Activated naive CD8-positive, alpha-beta T cell treated with anti-CD3 and anti-CD28 coated beads, Interleukin-2, amount 10 ng/mL, durations not matched to agents 7 days and 5 days (primary cell): ENCODE data around the gene SLC22A14. TPM values are rescaled to one million over a fixed set of nuclear protein-coding genes. Genes with fewer than 3 reads are reported as not detected.
A peak's percentile ranks its signal among the peaks of the same experiment; 100 is the strongest.

Source experiments
- ATAC-seq: fragments of 150-1000 bp; cut with Tn5 transposase; one replicate; pipeline ENCODE4 v1.10.0; 2021; ENCODE audit warnings: low read depth, moderate library complexity
- POLR2A ChIA-PET: fragments of 350-600 bp; sonication (Branson Sonifier 250); formaldehyde crosslinking; loops from one replicate; lab custom pipeline; 2021; ENCODE audit warnings: antibody characterized with exemption; lab: Charles Lee
- DNase-seq: peaks from one replicate; pipeline ENCODE4 v3.0.0; 2021
- H3K27ac Mint-ChIP-seq: one replicate; pipeline ENCODE4 v1.8.0; 2022; ENCODE audit warnings: mild to moderate bottlenecking, mixed read lengths
- H3K27me3 Mint-ChIP-seq: one replicate; pipeline ENCODE4 v1.8.0; 2022; ENCODE audit warnings: mild to moderate bottlenecking, moderate library complexity, mixed read lengths
- H3K36me3 Mint-ChIP-seq: one replicate; pipeline ENCODE4 v1.8.0; 2021; ENCODE audit warnings: mild to moderate bottlenecking, mixed read lengths
- H3K4me1 Mint-ChIP-seq: one replicate; pipeline ENCODE4 v1.8.0; 2021; ENCODE audit warnings: mixed read lengths
- H3K4me3 Mint-ChIP-seq: one replicate; pipeline ENCODE4 v1.8.0; 2022; ENCODE audit warnings: mild to moderate bottlenecking, moderate library complexity, mixed read lengths
- H3K9me3 Mint-ChIP-seq: one replicate; pipeline ENCODE4 v1.8.0; 2021; ENCODE audit warnings: mixed read lengths
- total RNA-seq, 2 experiments: library from RNA; stranded (reverse); gene quantifications; one replicate each; pipeline ENCODE4 v1.2.3, GENCODE V29; 2021

The SLC22A14 gene
- total RNA-seq, 2 experiments from 2014 or later, result 0.17 to 0.22 TPM

DNA sequence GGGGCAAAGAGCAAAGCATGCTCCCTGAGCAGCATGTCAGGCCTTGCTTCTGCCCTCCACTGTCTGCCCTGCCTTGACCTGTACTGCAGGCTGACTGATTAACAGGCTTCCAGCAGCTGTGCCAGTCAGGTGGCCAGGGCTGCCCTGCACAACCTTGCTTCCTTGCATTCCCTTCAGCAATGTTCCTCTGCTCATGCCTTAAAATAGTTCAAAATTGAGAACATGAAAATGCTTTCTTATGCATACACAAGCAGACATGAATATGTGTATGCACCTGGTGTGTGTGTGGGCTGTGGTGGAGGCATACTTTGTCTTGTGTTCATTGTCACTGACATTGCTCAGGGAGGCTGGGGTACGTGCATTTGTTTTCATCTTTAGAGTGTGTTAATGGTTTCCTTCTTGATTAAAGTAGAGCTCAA is 17.7 kb upstream of the SLC22A14 start:
- Mint-ChIP-seq H3K9me3 (no peaks in the 10 kb centered on the region), H3K36me3 (peaks cover 13% of the 10 kb centered on the region), H3K4me3 (no peak overlapping the region), H3K27ac (no peak overlapping the region), H3K27me3 (no peaks in the 10 kb centered on the region), H3K4me1 (peaks cover 30% of the 10 kb centered on the region)
- POLR2A ChIA-PET, result no interaction called here
- DNase-seq (no peak), ATAC-seq (no peak)

- POLR2A ChIA-PET, result no interaction called here
- ATAC-seq (no peak), DNase-seq (no peak)
- Mint-ChIP-seq H3K4me1 (peaks cover 26% of the 10 kb centered on the region), H3K4me3 (no peak overlapping the region), H3K36me3 (peaks cover 13% of the 10 kb centered on the region), H3K27ac (no peak overlapping the region), H3K27me3 (no peaks in the 10 kb centered on the region), H3K9me3 (no peaks in the 10 kb centered on the region)
Measured at GRCh38 chr3:38264779-38265178, 17.3 kb upstream of the SLC22A14 start.

DNA sequence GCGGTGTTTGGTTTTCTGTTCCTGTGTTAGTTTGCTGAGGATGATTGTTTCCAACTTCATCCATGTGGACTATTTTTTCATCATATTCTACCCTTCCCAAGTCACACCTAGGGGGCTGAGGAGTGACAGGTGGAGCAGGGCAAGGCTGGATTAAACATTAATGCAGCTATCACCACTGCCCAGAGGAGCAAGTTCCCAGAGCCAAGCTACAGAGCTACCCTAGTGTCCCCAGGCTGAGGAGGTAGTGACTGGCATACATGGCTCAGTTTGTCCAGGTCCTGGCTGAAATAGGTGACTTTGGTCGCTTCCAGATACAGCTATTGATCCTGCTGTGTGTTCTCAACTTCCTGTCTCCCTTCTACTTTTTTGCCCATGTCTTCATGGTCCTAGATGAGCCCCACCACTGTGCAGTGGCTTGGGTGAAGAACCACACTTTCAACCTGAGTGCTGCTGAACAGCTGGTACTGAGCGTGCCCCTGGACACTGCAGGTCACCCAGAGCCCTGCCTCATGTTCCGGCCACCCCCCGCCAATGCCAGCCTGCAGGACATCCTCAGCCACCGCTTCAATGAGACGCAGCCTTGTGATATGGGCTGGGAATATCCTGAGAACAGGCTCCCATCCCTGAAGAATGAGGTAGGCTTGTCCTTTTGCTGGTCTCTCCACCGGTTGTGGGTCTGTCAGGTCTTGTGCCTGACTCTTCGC is 16.3 kb upstream of the SLC22A14 start, which contains the start of gene SLC22A13:
Gene SLC22A13, plus strand, starts transcription at position 209 of the 704 bp plus-strand sequence. Its CDS starts 49 bp downstream, at position 258.
- Mint-ChIP-seq H3K4me1 (peaks cover 18% of the 10 kb centered on the region), H3K9me3 (no peaks in the 10 kb centered on the region), H3K27me3 (no peaks in the 10 kb centered on the region), H3K36me3 (peaks cover 9% of the 10 kb centered on the region), H3K27ac (no peak within 1 kb of the TSS), H3K4me3 (no peak within 1 kb of the TSS)
- DNase-seq (no peak), ATAC-seq (no peak)
- POLR2A ChIA-PET, result no interaction called here

- ATAC-seq, result no peak
- no peak overlapping the region for H3K27ac Mint-ChIP-seq
- DNase-seq, result no peak
- POLR2A ChIA-PET, result no interaction called here
- peaks cover 7% of the 10 kb centered on the region for H3K36me3 Mint-ChIP-seq
- H3K4me1 Mint-ChIP-seq, result peaks cover 18% of the 10 kb centered on the region
- H3K27me3 Mint-ChIP-seq, result no peaks in the 10 kb centered on the region
- peaks cover 1% of the 10 kb centered on the region for H3K9me3 Mint-ChIP-seq
- no peak overlapping the region for H3K4me3 Mint-ChIP-seq
Measured at GRCh38 chr3:38266810-38267209, 15.3 kb upstream of the SLC22A14 start.

GRCh38 chr3:38267662-38268061 is 14.4 kb upstream of the SLC22A14 start:
- POLR2A ChIA-PET, result no interaction called here
- H3K9me3 Mint-ChIP-seq, result peaks cover 1% of the 10 kb centered on the region
- H3K4me3 Mint-ChIP-seq, result no peak overlapping the region
- H3K4me1 Mint-ChIP-seq, result peaks cover 18% of the 10 kb centered on the region
- peaks cover 5% of the 10 kb centered on the region for H3K36me3 Mint-ChIP-seq
- peak overlapping the region; percentile 19 for H3K27ac Mint-ChIP-seq
- ATAC-seq, result no peak
- DNase-seq, result no peak
- no peaks in the 10 kb centered on the region for H3K27me3 Mint-ChIP-seq

DNA sequence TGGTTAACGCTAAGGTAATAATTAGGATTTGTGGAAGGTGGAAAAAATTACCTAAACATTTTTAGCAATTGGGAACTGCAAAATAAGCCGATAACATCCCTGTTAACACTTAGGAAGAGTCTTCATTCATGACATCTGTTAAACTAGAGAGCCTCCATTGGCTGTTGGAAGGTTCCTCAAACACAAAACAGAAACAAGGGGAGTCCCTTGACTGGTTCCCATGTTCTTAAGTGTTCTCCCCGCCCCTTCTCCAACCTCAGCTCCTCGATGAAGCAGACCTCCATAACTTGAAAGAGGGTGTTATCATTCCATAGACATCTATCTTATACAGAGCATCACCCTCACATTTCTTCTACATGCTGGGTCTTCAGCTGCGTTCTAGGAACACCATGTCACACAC is 14.0 kb upstream of the SLC22A14 start:
- POLR2A ChIA-PET, result no interaction called here
- no peak for ATAC-seq
- H3K4me3 Mint-ChIP-seq, result no peak overlapping the region
- no peak overlapping the region for H3K27ac Mint-ChIP-seq
- peaks cover 1% of the 10 kb centered on the region for H3K9me3 Mint-ChIP-seq
- peaks cover 18% of the 10 kb centered on the region for H3K4me1 Mint-ChIP-seq
- no peak for DNase-seq
- H3K36me3 Mint-ChIP-seq, result peaks cover 5% of the 10 kb centered on the region
- H3K27me3 Mint-ChIP-seq, result no peaks in the 10 kb centered on the region

DNA sequence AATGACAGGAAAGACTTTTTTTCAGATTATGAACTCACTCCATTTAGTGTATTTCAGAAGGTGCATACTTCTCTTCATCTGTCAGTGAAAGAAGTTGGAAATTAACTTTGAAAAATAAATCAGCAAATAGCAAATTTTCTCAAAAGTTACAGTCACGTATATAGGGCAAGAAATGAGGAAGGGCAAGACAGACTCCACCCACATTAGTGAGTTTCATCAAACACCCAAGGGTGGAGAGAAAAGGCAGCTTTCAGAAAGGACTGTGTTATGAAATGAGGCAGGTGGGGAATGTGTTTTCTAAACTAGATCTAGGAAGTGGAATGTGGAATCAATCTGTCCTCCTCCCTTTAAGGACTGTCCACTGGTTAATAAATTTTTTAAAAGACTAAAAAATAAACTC is 13.6 kb upstream of the SLC22A14 start:
- peaks cover 15% of the 10 kb centered on the region for H3K4me1 Mint-ChIP-seq
- POLR2A ChIA-PET, result no interaction called here
- peaks cover 1% of the 10 kb centered on the region for H3K9me3 Mint-ChIP-seq
- no peak overlapping the region for H3K4me3 Mint-ChIP-seq
- H3K27ac Mint-ChIP-seq, result no peak overlapping the region
- no peak for ATAC-seq
- no peak for DNase-seq
- peaks cover 5% of the 10 kb centered on the region for H3K36me3 Mint-ChIP-seq
- H3K27me3 Mint-ChIP-seq, result no peaks in the 10 kb centered on the region

DNA sequence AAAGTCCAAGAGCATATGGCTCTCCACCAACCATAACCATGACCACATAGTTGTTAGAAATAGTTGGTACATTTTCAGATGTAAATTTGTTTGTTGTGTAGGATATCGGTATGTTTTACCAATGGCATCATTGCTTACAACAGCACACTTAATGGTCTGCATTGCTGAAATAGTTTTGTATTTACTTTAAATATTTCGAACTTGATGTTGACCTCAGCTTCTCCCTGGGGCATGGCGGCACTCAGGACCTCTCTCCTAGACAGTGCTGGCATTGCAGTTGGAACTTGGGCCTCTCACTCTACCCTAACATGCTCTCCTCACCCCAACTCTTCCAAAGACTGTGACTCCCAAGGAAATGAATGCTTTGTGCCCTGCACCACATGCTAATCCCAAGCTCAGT is 11.5 kb upstream of the SLC22A14 start:
- peaks cover 1% of the 10 kb centered on the region for H3K9me3 Mint-ChIP-seq
- no peak overlapping the region for H3K4me3 Mint-ChIP-seq
- H3K4me1 Mint-ChIP-seq, result peaks cover 12% of the 10 kb centered on the region
- H3K27ac Mint-ChIP-seq, result no peak overlapping the region
- peaks cover 5% of the 10 kb centered on the region for H3K36me3 Mint-ChIP-seq
- POLR2A ChIA-PET, result no interaction called here
- no peaks in the 10 kb centered on the region for H3K27me3 Mint-ChIP-seq
- ATAC-seq, result no peak
- no peak for DNase-seq

DNA sequence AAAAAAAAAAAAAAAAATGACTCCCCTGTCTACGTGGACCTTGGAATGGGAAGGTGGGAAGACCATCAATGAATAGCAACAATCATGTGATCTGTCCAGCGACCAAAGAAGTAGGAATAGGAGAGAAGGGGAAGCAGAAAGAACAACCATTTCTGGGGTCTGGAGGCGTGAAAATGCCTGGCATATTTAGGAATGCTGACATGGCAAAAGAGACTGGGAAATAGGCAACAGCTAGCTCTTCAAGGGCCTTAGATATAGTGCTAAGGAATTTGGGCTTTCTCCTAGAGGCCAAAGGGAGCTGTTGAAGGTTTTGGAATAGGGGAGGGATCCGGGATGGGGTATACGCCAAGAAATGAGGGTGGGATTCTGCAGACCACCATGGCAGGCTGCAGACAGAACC is 10.5 kb upstream of the SLC22A14 start:
- H3K27me3 Mint-ChIP-seq, result no peaks in the 10 kb centered on the region
- H3K4me3 Mint-ChIP-seq, result no peak overlapping the region
- H3K36me3 Mint-ChIP-seq, result peaks cover 5% of the 10 kb centered on the region
- no peak for ATAC-seq
- H3K9me3 Mint-ChIP-seq, result peaks cover 1% of the 10 kb centered on the region
- H3K27ac Mint-ChIP-seq, result no peak overlapping the region
- POLR2A ChIA-PET, result no interaction called here
- peaks cover 10% of the 10 kb centered on the region for H3K4me1 Mint-ChIP-seq
- no peak for DNase-seq

- Mint-ChIP-seq H3K9me3 (peaks cover 1% of the 10 kb centered on the region), H3K27ac (no peak overlapping the region)
Measured at GRCh38 chr3:38274864-38275649, 7.0 kb upstream of the SLC22A14 start.

DNA sequence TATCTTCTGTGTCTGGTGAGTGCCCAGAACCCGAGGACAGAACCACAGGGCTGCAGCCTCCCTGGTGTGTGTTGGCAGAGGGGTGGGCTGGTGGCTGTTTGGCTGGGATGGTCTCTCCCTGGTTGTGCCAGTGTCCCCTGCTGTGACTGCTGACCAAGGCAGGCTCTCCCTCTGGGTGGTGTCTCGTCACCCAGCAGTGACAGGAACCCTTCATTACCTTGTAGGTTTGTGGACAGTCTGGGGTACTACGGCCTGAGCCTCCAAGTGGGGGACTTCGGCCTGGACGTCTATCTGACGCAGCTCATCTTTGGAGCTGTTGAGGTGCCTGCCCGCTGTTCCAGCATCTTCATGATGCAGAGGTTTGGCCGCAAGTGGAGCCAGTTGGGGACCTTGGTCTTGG is 6.4 kb upstream of the SLC22A14 start:
- Mint-ChIP-seq H3K27ac (no peak overlapping the region), H3K4me1 (no peaks in the 10 kb centered on the region), H3K4me3 (no peak overlapping the region), H3K27me3 (no peaks in the 10 kb centered on the region), H3K9me3 (peaks cover 1% of the 10 kb centered on the region), H3K36me3 (peaks cover 3% of the 10 kb centered on the region)
- no peak for DNase-seq
- POLR2A ChIA-PET, result no interaction called here
- no peak for ATAC-seq

More at GRCh38 chr3:38274864-38275649, 7.0 kb upstream of the SLC22A14 start:
- no peaks in the 10 kb centered on the region for H3K4me1 Mint-ChIP-seq
- no peaks in the 10 kb centered on the region for H3K27me3 Mint-ChIP-seq
- ATAC-seq (no peak), DNase-seq (no peak)
- peaks cover 3% of the 10 kb centered on the region for H3K36me3 Mint-ChIP-seq
- POLR2A ChIA-PET, result no interaction called here
- no peak overlapping the region for H3K4me3 Mint-ChIP-seq

- DNase-seq (no peak), ATAC-seq (no peak)
- H3K4me3 Mint-ChIP-seq, result no peak overlapping the region
- no peak overlapping the region for H3K27ac Mint-ChIP-seq
- peaks cover 1% of the 10 kb centered on the region for H3K9me3 Mint-ChIP-seq
- POLR2A ChIA-PET, result no interaction called here
- H3K4me1 Mint-ChIP-seq, result no peaks in the 10 kb centered on the region
- no peaks in the 10 kb centered on the region for H3K27me3 Mint-ChIP-seq
- H3K36me3 Mint-ChIP-seq, result no peaks in the 10 kb centered on the region
Measured at GRCh38 chr3:38276081-38276916, 5.8 kb upstream of the SLC22A14 start.

- Mint-ChIP-seq H3K4me3 (no peak overlapping the region), H3K27me3 (no peaks in the 10 kb centered on the region), H3K4me1 (no peaks in the 10 kb centered on the region), H3K27ac (no peak overlapping the region), H3K36me3 (no peaks in the 10 kb centered on the region), H3K9me3 (no peaks in the 10 kb centered on the region)
- DNase-seq (no peak), ATAC-seq (no peak)
- POLR2A ChIA-PET, result no interaction called here
Measured at GRCh38 chr3:38276917-38277630, 5.0 kb upstream of the SLC22A14 start.
